Inferior parietal cortex (tissue), 1 donor: Measurements from ENCODE around the gene ATAD3C.
"Not testable (repeated sequence)": the region's sequence is repeated elsewhere in the genome, so short reads cannot be mapped to it uniquely, and the experiment has no call there.

Experiments used
- DNase-seq: peaks from one replicate; pipeline ENCODE4 v3.0.0-alpha.2; 2016; ENCODE audit errors: extremely low spot score

The ATAD3C gene

GRCh38 chr1:1446631-1447030 lies 2.9 kb upstream of the ATAD3C start:
- DNase-seq: not testable (repeated sequence)

DNA sequence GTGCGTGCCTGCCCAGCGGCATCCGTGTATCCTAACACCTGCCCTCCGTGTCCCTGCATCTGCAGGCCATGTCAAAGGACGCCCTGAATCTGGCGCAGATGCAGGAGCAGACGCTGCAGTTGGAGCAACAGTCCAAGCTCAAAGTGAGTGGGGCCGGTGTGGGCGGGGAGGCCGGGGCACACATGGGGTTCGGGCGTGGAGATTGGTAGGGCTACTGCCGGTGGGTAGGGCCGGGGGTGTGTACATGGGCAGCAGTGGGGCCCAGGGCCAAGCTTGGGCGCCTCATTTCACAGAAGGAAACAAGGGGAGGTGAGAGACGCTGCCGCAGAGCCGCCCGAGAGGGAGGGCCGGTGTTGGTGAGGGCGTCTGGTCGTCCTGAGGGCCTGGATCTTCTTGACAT lies 1.1 kb downstream of the ATAD3C start:
- DNase-seq: not testable (repeated sequence)

- no peak for DNase-seq
Observed at GRCh38 chr1:1451696-1452364, 2.3 kb downstream of the ATAD3C start.

- not testable (repeated sequence) for DNase-seq
Observed at GRCh38 chr1:1452365-1452739, 2.9 kb downstream of the ATAD3C start.

GRCh38 chr1:1452882-1453281 lies 3.4 kb downstream of the ATAD3C start:
- DNase-seq: no peak

DNA sequence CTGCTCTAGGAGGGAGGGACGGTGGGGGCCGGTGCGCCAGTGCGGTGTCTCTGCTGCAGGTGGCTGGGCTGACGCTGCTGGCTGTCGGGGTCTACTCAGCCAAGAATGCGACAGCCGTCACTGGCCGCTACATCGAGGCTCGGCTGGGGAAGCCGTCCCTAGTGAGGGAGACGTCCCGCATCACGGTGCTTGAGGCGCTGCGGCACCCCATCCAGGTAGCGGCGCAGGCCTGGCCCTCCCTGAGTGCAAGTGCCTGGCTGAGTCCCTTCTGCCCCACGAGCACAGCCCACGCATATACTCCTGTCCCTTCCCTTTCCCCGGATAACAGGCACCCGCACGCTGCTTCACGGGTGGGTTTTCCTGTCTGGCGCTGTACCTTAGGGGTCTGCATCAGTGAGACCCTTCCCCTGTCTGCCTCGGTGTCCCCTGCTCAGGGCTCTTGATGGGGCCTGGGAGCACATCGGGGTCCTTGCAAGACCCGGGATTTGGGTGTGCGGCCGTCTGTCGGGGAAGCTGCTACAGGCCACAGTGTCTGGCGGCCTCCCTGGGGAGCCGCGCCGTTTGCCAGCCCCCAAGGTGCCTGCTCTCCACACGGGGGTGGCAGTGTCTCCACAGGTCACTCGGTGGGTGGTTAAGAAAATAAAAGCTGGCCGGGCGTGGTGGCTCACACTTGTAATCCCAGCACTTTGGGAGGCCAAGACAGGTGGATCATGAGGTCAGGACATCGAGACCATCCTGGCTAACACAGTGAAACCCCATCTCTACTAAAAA lies 5.0 kb downstream of the ATAD3C start:
- DNase-seq: not testable (repeated sequence)

- no peak for DNase-seq
Observed at GRCh38 chr1:1455366-1455884, 5.9 kb downstream of the ATAD3C start.

GRCh38 chr1:1455934-1456333 lies 6.4 kb downstream of the ATAD3C start:
- DNase-seq: not testable (repeated sequence)

DNA sequence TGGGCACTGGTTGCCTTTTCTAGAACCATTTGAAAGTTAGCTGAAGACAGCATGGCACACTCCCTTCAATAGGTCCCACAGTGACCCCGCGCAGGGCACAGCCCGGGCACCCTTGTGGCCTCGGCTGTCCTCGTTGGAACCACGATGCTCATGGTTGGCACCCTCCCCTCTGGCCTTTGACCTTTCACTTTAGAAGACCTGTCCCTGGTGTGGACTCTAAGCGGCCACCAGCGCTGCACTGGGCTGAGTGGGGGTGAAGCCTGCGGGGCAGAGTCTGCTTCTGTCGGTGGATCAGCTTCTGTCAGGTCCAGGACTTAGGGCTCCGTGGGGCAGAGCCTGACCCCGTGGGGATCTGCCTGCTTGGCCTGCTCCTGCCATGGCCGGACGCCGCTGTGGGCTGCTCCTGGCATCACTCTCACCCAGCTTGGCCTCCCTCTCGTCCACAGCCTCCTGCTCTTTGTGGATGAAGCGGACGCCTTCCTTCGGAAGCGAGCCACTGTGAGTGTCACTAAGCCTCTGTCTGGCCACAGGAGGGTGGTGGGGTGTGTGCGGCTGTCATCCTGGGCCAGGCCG lies 7.3 kb downstream of the ATAD3C start:
- DNase-seq: not testable (repeated sequence)

DNA sequence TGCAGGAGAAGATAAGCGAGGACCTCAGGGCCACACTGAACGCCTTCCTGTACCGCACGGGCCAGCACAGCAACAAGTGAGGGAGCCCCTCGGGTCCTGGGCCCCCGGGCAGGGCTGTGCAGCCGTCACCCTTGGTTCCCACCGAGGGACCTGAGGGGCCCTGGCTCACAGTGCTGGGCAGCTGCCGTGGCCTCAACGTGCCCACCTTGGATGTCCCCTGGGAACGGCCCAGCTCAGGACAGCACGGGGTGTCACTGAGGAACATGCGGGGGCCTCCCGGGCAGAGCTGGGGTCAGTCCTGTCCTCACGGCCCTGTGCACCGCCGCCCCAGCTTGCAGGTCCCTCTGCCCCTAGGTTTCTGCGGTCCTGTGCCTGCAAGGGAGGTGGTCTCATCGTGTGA lies 9.7 kb downstream of the ATAD3C start:
- DNase-seq: not testable (repeated sequence)

GRCh38 chr1:1459711-1460110 lies 10.2 kb downstream of the ATAD3C start:
- DNase-seq: not testable (repeated sequence)

DNA sequence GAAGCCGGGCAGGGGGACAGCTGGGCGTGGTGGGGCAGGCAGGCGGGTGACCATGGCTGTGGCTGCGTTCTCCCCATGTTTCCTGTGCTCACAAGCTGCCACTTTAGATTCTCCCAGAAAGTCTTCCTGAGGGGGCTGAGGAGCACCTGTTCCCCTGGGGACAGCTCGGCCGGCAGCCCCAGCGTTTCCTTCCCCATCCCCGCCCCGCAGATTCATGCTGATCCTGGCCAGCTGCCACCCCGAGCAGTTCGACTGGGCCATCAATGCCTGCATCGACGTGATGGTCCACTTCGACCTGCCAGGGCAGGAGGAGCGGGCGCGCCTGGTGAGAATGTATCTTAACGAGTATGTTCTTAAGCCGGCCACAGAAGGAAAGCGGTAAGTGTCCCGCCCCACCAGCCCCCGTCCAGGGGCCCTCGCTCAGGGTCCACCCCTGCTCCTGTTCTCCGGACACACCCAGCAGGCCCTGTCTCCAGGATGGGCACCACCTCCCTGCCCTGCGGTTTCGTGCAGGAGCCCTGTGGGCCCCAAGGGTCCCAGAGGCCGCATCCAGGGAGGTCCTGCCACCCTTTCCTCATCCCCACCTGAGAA lies 11.1 kb downstream of the ATAD3C start:
- DNase-seq: no peak

DNA sequence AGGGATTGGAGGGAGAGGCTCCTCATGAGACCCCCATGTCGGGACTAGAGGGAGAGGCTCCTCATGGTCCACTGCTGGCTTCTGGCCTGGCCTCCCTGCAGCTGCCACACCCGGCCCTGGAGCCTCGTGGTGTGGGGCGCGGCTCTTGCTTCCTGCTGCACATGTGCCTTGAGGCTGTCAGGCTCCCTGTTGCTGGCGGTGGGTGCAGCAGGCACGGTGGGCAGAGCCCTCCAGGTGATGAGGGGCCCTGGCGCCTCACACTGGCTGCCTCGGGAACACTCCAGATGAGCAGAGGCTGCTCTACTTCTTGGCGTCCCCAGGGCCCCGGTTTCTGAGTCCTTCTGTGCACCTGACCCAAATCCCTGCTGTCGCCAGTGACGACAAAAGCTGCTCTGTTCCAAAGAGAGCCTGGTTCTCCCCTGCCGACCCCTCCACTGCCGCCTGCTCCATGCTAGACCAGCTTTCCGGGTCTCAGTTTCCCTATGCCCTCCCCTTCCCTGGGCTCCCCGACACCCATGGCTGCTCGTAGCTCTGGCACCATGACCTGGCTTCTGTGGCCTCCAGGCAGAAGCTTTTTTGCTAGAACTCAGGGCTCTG lies 12.3 kb downstream of the ATAD3C start:
- DNase-seq: no peak

DNA sequence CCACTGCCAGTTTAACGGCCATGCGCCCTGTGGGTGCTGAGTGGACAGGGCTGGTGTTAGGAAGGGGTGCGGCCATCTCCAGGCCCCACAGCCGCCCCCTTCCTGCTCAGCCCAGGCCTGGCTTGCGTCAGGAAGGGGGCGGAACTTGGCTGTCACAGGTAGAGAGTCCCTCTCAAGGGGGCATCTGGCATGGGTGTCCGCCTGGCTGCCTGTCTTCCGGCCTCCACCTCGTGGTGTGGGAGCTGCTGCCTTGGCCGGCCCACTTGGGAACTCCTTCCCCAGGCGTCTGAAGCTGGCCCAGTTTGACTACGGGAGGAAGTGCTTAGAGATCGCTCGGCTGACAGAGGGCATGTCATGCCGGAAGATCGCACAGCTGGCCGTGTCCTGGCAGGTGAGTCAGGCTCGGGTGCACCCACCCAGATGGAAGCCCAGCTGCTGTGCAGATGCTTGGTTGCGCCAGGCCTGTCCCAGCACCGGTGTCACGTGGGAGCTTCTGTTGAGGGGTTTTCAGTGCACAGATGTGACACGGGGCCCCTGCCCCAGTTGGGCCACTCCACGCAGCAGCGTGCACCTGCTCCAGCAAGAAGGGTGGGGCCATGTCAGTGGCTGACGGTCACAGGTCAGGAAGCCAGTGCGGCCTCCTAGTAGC lies 13.0 kb downstream of the ATAD3C start:
- DNase-seq: no peak

GRCh38 chr1:1463312-1463711 lies 13.8 kb downstream of the ATAD3C start:
- DNase-seq: no peak

DNA sequence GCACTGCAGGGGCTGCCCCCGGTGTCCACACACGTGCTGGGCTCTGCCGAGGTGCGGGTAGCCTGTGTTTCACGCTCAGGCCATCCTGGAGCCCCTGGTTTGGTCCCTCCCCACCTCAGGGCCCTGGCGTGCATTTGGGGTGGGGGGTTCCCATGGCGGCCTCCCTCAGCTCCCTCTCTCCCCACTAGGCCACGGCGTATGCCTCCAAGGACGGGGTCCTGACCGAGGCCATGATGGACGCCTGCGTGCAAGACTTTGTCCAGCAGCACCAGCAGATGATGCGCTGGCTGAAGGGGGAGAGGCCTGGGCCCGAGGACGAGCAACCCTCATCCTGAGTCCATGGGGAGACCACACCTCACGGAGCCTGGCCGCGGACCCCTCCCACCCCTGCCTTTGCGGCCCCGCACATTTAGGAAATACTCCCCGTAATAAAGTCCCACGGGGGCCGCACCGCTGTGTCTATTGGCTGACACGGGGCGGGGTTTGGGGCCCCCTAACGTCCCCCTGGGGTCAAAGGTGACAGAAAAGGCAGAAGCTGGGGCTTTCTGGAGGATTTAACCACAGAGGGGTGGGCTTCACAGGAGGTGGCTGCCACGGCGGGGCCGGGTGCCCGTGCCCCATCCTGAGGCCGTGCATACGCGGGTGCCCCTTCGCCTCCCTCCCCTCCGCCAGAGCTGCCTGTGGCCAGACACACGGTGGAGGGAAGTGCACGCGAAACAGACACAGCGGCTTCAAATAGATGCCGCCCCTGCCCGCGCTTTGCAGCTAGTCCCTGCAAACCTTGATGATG lies 18.9 kb downstream of the ATAD3C start:
- DNase-seq: not testable (repeated sequence)

- peak; percentile 1 for DNase-seq
Observed at GRCh38 chr1:1470626-1471388, 21.3 kb downstream of the ATAD3C start.

GRCh38 chr1:1471389-1472052 lies 22.0 kb downstream of the ATAD3C start, which contains the start of gene ATAD3B:
Gene ATAD3B, plus strand, starts transcription at chr1:1471765. Its CDS starts 120 bp downstream, at chr1:1471885.
- DNase-seq: peak; percentile 96
